NCI-H2107 (cell line): ENCODE results near the gene PSMB4.

Source experiments
- DNase-seq: peaks from one replicate; lab custom pipeline; 2025; lab: John Stamatoyannopoulos, UW

The PSMB4 gene

GRCh38 chr1:151443846-151444782 is 44.7 kb downstream of the PSMB4 start:
- DNase-seq: peak; percentile 31

GRCh38 chr1:151444783-151445177 is 45.4 kb downstream of the PSMB4 start:
- DNase-seq: no peak

GRCh38 chr1:151447696-151448095 is 48.3 kb downstream of the PSMB4 start:
- no peak for DNase-seq
